HepG2 (cell line): ENCODE measurements around the gene BABAM2. TPM values are rescaled to one million over a fixed set of nuclear protein-coding genes. Genes with fewer than 3 reads are reported as not detected.
A peak's percentile ranks its signal among the peaks of the same experiment; 100 is the strongest.

Experiments used
- NR2F2 ChIP-seq: IDR thresholded peaks from 2 replicates; pipeline ENCODE4 v1.6.1; 2012; ENCODE audit warnings: low read depth, inconsistent platforms, borderline replicate concordance
- PRMT3 ChIP-seq: sonication (generic); formaldehyde crosslinking; IDR thresholded peaks from 2 replicates; pipeline ENCODE4 v1.8.1; 2022; ENCODE audit warnings: low read depth, mild to moderate bottlenecking, moderate library complexity, missing genetic modification reagents, borderline replicate concordance
- TAF15 ChIP-seq: fragments of 200-400 bp; formaldehyde crosslinking; IDR thresholded peaks from one replicate; pipeline ENCODE4 v1.6.1; 2018; ENCODE audit warnings: mild to moderate bottlenecking, low read depth, low read length; ENCODE audit not compliant: poor library complexity, severe bottlenecking
- ZFP41 ChIP-seq: sonication (generic); formaldehyde crosslinking; IDR thresholded peaks from 2 replicates; pipeline ENCODE4 v1.4.0; 2020; ENCODE audit warnings: mild to moderate bottlenecking, missing genetic modification reagents, borderline replicate concordance
- ZIK1 ChIP-seq: sonication (generic); formaldehyde crosslinking; IDR thresholded peaks from 2 replicates; pipeline ENCODE4 v1.5.0; 2020; ENCODE audit warnings: mild to moderate bottlenecking, low read depth, missing genetic modification reagents, borderline replicate concordance
- ZNF614 ChIP-seq: IDR thresholded peaks from 2 replicates; pipeline ENCODE4 v1.6.1; 2018; ENCODE audit warnings: missing biosample characterization, missing genetic modification reagents, inconsistent platforms, borderline replicate concordance
- ZNF720 ChIP-seq: sonication (generic); formaldehyde crosslinking; IDR thresholded peaks from 2 replicates; pipeline ENCODE4 v1.4.0; 2020; ENCODE audit warnings: missing genetic modification reagents
- polyA plus RNA-seq, 8 experiments: library from polyadenylated mRNA; depleted of rRNA in 3 of 8; stranded (reverse) in 7 of 8; unstranded in 1 of 8; fragments of >200 nt; fragmentation: Illumina TruSeq in 4 of 8; extraction: Trizol in 4 of 8; gene quantifications; 2 replicates each; pipeline versions ENCODE4 v1.2.1 to v1.2.3, GENCODE V29; 2011 to 2016; ENCODE audit warnings: low read depth in 4 of 8, missing spikeins in 1 of 8, mixed read lengths in 1 of 8; ENCODE audit not compliant: insufficient read depth in 1 of 8
- total RNA-seq, 5 experiments: library from RNA; depleted of rRNA; stranded (reverse); fragments of >200 nt; fragmentation: Illumina TruSeq; extraction: Trizol; gene quantifications; 2 replicates each; pipeline ENCODE4 v1.2.3, GENCODE V29; 2016; ENCODE audit warnings: low read depth in 1 of 5
- TF ChIP-seq, protein P1 (sequence below): IDR thresholded peaks from 2 replicates; pipeline ENCODE4 v1.6.1; 2016; ENCODE audit warnings: missing compliant biosample characterization, missing genetic modification reagents, borderline replicate concordance
- TF ChIP-seq, protein P2 (sequence below): IDR thresholded peaks from 2 replicates; pipeline ENCODE4 v1.6.1; 2016; ENCODE audit warnings: low read depth, borderline replicate concordance
- TF ChIP-seq, protein P3 (sequence below): sonication (generic); formaldehyde crosslinking; IDR thresholded peaks from 2 replicates; pipeline ENCODE4; 2020; ENCODE audit warnings: missing genetic modification reagents, mild to moderate bottlenecking, borderline replicate concordance
- TF ChIP-seq, protein P4 (sequence below): fragments of 450-650 bp; IDR thresholded peaks from 2 replicates; pipeline ENCODE4 v1.6.1; 2016
- TF ChIP-seq, protein P5 (sequence below): sonication (generic); formaldehyde crosslinking; conservative IDR thresholded peaks from 2 replicates; pipeline ENCODE4 v1.8.0; 2022; ENCODE audit warnings: missing genetic modification reagents

Gene BABAM2
- total and polyA plus RNA-seq, 2 of the 13 experiments (the other 11 are each of a cell fraction or from before 2014, with no cell fraction given): 24.9 to 28.0 TPM

DNA sequence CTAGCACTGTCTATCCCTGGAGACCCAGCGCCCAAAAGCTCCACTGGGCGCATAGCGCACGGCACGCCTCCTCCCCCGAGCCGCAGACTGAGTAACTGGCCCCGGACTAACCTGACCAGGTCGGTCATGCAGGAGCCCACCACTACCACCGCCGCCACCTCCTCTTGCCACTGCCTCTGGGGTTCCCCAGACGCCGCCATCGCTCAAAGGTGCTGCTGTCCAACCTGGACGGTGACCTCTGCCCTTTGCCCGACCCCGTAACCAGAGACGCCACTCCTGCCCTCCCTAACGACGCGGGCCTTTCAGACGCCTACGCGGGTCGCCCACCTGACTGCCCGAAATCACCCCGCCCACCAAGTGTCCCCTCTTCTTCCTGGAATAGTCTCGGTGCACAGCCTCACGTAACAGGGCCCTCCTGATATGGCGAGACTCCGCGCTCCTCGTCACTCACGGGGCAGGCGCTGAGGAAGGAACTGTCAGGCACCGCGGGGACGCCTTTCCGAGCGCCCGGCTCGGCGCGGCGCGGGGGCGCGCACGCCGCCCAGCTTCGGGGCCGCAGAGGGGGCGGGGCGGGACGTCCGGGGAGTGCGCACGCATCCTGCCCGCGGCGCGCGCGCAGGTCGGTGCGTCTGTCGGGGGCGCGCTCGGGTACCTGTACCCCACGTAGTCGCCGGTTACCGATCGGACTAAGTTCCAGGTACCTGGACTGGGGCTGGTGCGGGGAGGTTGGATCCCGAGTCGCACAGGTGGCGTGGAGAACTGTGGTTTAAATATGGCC lies at the start of gene BABAM2, which contains the start of gene RBKS (continued):
- TF ChIP-seq, protein P1, sequence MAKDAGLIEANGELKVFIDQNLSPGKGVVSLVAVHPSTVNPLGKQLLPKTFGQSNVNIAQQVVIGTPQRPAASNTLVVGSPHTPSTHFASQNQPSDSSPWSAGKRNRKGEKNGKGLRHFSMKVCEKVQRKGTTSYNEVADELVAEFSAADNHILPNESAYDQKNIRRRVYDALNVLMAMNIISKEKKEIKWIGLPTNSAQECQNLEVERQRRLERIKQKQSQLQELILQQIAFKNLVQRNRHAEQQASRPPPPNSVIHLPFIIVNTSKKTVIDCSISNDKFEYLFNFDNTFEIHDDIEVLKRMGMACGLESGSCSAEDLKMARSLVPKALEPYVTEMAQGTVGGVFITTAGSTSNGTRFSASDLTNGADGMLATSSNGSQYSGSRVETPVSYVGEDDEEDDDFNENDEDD (CRISPR knock-in tag): no peak
- TF ChIP-seq ZFP41 (CRISPR knock-in tag): peak; percentile 96; the same call in 1 of the 2 replicates
- TF ChIP-seq ZIK1 (CRISPR knock-in tag): 0 out of 2 replicates have a peak, but pooled peaks have one; percentile 68
- peak; percentile 98 for TF ChIP-seq NR2F2
- TF ChIP-seq TAF15: no peak
- TF ChIP-seq, protein P2, sequence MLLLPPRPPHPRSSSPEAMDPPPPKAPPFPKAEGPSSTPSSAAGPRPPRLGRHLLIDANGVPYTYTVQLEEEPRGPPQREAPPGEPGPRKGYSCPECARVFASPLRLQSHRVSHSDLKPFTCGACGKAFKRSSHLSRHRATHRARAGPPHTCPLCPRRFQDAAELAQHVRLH: peak; percentile 51
- TF ChIP-seq, protein P3, sequence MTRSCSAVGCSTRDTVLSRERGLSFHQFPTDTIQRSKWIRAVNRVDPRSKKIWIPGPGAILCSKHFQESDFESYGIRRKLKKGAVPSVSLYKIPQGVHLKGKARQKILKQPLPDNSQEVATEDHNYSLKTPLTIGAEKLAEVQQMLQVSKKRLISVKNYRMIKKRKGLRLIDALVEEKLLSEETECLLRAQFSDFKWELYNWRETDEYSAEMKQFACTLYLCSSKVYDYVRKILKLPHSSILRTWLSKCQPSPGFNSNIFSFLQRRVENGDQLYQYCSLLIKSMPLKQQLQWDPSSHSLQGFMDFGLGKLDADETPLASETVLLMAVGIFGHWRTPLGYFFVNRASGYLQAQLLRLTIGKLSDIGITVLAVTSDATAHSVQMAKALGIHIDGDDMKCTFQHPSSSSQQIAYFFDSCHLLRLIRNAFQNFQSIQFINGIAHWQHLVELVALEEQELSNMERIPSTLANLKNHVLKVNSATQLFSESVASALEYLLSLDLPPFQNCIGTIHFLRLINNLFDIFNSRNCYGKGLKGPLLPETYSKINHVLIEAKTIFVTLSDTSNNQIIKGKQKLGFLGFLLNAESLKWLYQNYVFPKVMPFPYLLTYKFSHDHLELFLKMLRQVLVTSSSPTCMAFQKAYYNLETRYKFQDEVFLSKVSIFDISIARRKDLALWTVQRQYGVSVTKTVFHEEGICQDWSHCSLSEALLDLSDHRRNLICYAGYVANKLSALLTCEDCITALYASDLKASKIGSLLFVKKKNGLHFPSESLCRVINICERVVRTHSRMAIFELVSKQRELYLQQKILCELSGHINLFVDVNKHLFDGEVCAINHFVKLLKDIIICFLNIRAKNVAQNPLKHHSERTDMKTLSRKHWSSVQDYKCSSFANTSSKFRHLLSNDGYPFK (CRISPR knock-in tag): peak; percentile 93
- TF ChIP-seq, protein P4, sequence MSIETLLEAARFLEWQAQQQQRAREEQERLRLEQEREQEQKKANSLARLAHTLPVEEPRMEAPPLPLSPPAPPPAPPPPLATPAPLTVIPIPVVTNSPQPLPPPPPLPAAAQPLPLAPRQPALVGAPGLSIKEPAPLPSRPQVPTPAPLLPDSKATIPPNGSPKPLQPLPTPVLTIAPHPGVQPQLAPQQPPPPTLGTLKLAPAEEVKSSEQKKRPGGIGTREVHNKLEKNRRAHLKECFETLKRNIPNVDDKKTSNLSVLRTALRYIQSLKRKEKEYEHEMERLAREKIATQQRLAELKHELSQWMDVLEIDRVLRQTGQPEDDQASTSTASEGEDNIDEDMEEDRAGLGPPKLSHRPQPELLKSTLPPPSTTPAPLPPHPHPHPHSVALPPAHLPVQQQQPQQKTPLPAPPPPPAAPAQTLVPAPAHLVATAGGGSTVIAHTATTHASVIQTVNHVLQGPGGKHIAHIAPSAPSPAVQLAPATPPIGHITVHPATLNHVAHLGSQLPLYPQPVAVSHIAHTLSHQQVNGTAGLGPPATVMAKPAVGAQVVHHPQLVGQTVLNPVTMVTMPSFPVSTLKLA: peak; percentile 46; the same call in 1 of the 2 replicates
- TF ChIP-seq ZNF614 (CRISPR knock-in tag): peak; percentile 38; the same call in 1 of the 2 replicates
- TF ChIP-seq ZNF720 (CRISPR knock-in tag): no peak
- TF ChIP-seq PRMT3 (CRISPR knock-in tag): no peak
- TF ChIP-seq, protein P5, sequence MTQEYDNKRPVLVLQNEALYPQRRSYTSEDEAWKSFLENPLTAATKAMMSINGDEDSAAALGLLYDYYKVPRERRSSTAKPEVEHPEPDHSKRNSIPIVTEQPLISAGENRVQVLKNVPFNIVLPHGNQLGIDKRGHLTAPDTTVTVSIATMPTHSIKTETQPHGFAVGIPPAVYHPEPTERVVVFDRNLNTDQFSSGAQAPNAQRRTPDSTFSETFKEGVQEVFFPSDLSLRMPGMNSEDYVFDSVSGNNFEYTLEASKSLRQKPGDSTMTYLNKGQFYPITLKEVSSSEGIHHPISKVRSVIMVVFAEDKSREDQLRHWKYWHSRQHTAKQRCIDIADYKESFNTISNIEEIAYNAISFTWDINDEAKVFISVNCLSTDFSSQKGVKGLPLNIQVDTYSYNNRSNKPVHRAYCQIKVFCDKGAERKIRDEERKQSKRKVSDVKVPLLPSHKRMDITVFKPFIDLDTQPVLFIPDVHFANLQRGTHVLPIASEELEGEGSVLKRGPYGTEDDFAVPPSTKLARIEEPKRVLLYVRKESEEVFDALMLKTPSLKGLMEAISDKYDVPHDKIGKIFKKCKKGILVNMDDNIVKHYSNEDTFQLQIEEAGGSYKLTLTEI: no peak
